Astrocyte of the spinal cord (primary cell): ENCODE results near the gene TRMT112.
A peak's percentile ranks its signal among the peaks of the same experiment; 100 is the strongest.
"Not testable (repeated sequence)": the region's sequence is repeated elsewhere in the genome, so short reads cannot be mapped to it uniquely, and the experiment has no call there.

Experiments used
- DNase-seq: peaks from one replicate; pipeline ENCODE4 v3.0.0; 2011; ENCODE audit warnings: low read depth, low spot score
- H3K4me3 ChIP-seq: 2 replicates; pipeline ENCODE4 v1.5.1; 2011; ENCODE audit warnings: low read depth, mild to moderate bottlenecking, low read length, moderate library complexity
- CTCF ChIP-seq: IDR thresholded peaks from 2 replicates; pipeline ENCODE4 v1.5.1; 2012; ENCODE audit warnings: low read depth, mild to moderate bottlenecking, low read length, inconsistent platforms
- in situ Hi-C: cut with HindIII; loops from 2 replicates; pipeline ENCODE4 v1.10.0; 2017; ENCODE audit warnings: low sequenced_read_pairs

Gene TRMT112

GRCh38 chr11:64314805-64315561 is 2.4 kb downstream of the TRMT112 start:
- H3K4me3 ChIP-seq: no peak overlapping the region
- in situ Hi-C loops: no loop called here
- DNase-seq: no peak
- TF ChIP-seq CTCF: no peak

- H3K4me3 ChIP-seq: no peak overlapping the region
- DNase-seq: no peak
- TF ChIP-seq CTCF: peak; percentile 22
- in situ Hi-C loops: no loop called here
Measured at GRCh38 chr11:64314146-64314804, 3.1 kb downstream of the TRMT112 start.

- H3K4me3 ChIP-seq: no peak overlapping the region
- in situ Hi-C loops: no loop called here
- no peak for TF ChIP-seq CTCF
- no peak for DNase-seq
Measured at GRCh38 chr11:64313491-64314145, 3.7 kb downstream of the TRMT112 start.

- no peak overlapping the region for H3K4me3 ChIP-seq
- no peak for TF ChIP-seq CTCF
- in situ Hi-C loops: no loop called here
- no peak for DNase-seq
Measured at GRCh38 chr11:64312947-64313346, 4.4 kb downstream of the TRMT112 start.

- in situ Hi-C loops, DNase-seq, H3K4me3 ChIP-seq: not testable (repeated sequence)
Measured at GRCh38 chr11:64307795-64308194, 9.6 kb downstream of the TRMT112 start.

- no peak for DNase-seq
- no peak for TF ChIP-seq CTCF
- in situ Hi-C loops: no loop called here
- H3K4me3 ChIP-seq: no peak overlapping the region
Measured at GRCh38 chr11:64306876-64307622, 10.3 kb downstream of the TRMT112 start.
